HG02884 (cell line): ENCODE measurements around the gene GRIK1.

Source experiments
- ATAC-seq: cut with Tn5 transposase; IDR thresholded peaks from one replicate; pipeline ENCODE4 v1.9.1; 2021; ENCODE audit warnings: mild to moderate bottlenecking, moderate library complexity; ENCODE audit not compliant: unreplicated experiment

GRIK1 gene

DNA sequence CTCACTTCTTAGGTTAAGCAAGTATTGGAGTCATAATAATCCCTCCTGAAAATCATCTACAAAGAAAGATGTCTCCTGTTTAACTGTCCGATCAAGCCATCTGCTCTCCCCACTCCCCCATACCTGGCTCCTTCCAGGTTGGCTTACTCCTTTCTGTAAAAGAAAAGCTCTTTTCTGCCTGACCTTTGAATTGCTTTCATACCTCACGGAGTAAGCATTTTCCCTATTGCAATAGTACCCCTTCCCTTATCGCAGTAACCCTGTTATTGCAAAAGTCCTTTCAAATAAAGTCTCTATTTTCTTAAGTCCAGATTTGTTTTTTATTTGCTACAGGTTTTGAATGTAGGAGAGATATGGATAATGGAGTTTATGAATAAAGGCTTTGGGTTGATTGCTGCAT is 150.4 kb downstream of the GRIK1 start:
- ATAC-seq, result no peak

DNA sequence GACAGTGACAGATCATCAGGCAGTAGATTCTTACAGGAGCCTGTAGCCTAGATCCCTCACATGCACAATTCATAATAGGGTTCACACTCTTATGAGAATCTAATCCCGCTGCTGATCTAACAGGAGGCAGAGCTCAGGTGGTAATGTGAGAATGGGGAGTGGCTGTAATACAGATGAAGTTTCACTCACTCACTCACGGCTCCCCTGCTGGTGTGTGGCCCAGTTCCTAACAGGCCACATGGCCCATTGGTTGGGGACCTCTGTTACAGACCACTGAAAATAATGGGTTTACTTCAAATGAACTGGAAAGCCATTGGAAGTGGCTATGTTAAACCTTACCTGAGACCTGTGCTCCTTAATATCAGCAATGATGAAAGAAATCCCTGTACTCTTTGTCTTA is 151.0 kb downstream of the GRIK1 start:
- no peak for ATAC-seq

DNA sequence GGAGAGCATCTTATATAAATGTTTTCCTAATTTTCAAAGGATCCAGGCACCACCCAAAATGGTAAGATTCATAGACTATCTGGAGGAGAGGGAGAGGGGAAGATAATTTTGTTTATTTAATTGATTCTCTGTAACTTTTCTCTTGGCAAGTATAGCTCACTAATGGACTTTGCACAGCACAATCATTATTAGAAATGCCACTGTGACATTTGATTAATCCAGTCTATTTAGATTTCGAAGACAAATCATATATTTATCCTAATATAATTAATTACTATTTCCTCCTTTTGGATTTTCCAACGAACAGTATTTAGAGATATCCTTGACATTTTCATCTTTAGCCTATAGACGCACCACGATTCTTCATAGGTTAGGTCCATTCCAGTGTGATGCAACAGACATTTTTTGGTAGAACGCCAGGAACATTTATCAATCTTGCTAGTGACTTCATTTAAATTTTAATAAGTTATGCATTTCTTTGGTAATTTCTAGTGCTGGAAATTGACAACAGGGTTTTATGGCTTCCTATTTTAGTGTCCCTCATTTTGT is 152.4 kb downstream of the GRIK1 start:
- ATAC-seq, result no peak

DNA sequence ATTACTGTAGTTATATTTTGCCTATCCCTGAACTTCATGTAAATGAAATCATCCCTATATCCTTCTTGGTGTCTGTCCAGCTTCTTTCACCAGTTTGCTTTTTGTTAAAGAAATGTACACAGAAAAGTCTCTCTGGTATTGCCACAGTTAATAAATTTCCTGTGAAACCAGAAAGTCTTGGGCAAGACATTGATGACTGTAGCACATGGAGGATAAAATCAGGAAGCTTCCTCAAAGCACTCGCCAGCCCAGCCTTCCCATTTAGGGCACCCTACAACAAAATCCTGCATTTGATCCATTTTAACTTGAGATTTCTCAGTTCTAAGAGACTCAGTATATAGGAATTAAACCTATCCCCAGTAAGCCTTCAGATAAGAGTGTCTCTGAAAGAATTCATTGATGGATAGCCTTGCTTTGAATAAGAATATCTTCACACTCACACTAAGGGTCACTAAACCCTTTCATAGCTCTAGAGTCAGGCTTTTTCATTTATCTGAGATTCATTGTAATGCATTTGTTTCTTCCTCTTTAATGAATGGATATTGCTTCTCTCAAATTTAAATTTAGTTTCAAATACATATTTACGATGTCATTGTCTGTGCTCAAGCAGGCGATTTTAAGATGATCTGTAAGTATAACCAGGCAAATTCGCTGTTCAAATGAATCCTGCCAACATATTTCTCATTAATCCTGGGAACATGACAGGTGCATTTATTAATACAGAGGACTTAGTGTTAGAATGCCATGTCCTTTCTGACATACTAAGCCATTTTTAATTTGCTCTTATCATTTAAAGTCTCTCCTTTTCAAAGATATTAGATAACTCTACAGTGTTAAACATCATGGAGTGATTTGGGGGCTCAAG is 153.1 kb downstream of the GRIK1 start:
- no peak for ATAC-seq

DNA sequence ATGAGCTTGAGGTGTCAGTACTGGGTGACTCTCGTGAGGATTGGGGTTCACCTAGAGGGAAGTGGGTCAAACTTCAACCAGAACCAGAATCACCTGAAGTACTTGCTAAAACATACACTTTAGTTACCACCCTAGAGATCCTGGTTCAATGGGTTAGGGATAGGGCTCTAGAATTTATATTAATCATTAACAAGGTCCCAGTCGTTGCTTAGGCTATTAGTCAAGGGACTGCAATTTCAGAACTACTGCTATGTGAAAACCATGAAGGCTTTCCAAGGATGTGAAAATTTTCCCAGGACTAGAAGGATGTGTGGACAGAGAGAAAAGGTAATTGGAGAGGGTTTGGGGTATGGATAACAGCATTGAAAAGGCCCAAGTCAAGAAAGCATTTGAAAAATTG is 162.6 kb downstream of the GRIK1 start:
- no peak for ATAC-seq

DNA sequence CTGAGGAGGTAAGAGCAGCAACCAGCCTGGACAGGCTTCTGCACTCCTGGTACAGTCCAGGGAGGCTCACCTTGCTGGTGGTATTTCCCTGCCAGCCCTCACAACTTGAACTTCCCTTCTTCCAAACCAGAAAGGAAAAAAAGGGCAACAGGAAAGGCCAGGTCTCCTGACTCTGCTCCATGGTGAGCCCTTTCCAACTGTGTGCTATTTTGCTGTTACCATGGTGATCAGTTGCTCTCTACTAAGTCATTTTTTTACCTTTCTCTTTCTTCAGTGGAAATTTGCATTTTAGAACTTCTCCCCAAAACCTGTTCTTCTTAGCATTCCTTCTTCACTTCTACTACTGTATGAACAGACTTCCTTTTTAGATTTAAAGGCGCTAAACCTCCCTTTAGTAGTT is 164.3 kb downstream of the GRIK1 start:
- ATAC-seq, result no peak

DNA sequence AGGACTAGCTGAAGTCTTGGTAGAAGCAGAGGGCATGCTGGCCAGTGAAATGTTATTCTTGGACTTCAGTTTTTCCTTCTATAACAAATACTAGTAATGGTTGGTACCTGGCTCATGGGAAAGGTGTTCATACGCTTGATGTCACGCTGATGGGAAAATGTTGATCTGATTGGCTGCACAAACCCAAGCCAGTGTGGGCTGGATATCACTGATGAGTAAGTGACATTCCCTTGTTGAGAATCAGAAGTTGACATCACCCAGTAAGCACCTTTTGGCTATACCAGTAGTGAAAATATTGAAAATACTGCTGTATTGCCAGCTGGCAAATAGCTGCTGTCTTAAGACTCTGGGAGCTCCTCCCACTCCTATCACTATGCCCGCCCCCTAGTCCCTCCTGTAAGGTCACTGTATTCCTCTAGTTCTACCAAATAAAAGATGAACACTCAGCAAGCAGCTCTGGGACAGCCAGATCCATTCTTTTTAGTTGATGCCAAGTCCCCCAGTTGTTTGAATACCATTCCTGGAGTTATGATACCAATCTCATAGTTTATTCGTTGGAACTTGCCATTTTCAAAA is 168.2 kb downstream of the GRIK1 start:
- ATAC-seq, result no peak

DNA sequence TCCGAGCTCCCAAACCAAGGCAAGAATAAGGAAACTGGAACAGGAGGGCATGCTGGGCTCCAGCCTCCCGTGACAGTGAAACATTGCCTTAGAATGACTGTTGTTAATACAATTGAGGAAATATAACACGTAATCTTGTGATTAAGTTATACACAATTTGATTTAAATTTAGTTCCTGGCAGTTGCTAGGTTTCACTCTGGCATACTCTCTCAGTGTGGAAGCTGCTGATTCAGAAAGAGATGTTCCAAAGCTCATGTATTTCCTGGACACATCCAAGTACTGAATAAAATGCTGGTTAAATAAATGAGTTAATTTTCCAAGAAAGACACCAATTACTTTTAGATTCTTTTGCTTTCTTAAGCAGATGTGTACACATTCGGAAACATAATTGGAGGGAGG is 176.1 kb downstream of the GRIK1 start:
- ATAC-seq, result no peak

DNA sequence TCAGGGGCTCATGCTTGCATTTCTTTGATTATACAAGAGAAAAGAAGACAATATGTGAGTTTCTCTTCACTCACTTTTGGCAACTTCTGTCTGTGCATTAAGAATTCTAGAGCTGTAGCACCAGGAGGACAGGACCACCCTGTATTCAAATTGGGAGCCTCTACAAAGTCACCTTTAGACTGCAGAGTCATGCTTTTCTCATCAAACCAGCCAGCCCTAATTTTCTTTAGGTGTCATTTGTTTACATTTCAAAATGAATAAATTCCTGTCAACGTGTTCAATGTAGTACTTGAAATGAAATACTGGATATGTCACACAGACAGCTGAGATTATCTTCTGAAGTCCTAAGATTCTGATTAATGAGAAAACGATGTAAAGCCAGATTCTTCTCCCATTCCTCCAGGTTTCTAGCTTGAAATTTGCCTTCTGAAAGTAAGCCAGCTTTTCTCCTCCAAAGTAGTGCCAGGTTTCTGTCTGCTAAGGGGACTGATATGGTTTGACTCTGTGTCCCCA is 177.2 kb downstream of the GRIK1 start:
- ATAC-seq, result no peak

DNA sequence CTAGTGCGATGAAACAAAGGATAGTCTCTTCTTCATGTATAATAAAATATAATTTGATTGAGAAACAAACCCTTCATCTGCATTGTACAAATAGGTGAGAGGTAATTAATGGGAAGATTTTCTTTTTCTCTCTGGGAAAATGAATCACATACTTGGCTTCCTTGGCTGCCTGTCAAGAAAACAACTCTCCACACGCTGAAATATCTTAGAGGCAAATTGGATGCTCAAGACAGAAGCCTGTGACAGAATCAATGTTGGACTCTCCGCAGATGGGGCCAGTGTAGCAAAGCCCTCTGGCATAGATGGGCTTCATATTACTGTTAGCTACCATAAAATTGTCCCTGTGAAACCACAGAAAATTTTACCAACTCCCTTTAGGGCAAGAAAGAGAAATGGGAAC is 186.6 kb downstream of the GRIK1 start:
- ATAC-seq, result no peak

DNA sequence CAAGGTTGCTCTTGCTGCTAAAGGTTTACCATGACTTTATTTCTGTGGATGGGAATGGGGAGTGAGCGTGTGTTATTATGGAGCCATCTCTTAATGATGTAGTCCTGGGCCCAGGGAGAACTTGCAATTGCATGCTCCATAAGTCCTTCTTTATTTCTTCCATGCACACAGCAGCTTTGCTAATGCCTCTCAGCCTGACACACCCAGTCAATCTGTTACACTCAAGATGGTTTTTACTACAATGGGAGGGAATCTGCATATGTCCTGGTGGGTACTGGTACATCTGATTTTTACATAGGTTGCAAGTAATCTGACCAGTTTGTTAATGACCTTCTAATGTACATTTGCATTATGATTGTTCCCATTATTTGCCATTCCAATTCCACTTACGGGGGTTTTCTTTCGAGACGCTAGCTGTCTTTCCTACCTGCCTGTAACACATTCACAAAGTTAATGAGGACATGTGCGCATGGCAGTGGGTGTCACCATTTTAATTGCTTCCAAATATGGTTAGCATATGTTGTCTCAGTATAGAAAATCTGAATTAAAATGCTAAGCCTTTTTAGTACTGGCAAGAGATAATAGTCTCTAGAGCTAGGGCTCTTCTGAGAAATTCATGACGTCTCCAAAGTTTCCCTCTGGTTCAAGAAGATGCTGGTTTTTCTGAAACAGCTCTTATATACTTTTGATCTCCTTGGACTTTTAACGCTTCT is 188.2 kb downstream of the GRIK1 start:
- no peak for ATAC-seq

DNA sequence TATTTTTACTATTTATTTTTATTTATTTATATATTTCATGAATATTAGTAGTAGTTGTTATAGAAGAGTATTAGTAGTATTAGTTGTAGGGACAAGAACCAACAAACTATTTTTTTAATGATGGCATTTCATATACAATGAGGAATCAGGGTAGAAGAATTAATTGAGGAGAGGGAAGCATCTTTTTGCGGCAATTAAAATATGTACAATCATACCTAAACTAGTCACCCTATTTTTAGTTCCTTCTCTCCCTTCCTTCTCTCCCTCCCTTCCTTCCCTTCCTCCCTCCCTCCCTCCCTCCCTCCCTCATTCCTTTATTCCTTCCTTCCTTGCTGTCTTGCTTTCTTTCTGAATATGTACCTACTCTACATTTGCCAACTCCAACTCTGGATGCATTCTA is 189.8 kb downstream of the GRIK1 start:
- ATAC-seq, result no peak

DNA sequence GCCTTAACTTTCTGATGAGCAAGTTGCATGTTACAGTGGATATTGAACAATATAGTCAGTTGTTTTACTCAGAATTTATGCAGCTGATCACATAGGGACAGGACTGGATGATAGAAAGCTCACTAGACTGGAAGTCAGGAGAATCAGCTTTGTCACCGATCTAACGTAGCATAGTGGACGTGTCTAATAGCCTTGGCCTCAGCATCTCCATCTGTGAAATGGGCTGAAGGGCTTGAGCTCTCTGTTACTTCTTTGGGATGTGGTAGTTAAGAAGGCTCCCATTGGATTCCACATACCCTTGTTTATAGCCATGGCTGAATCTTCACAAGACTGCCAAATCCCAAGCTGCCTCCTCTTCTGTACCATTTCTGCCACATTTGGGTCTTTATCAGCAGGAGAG is 190.6 kb downstream of the GRIK1 start:
- no peak for ATAC-seq

DNA sequence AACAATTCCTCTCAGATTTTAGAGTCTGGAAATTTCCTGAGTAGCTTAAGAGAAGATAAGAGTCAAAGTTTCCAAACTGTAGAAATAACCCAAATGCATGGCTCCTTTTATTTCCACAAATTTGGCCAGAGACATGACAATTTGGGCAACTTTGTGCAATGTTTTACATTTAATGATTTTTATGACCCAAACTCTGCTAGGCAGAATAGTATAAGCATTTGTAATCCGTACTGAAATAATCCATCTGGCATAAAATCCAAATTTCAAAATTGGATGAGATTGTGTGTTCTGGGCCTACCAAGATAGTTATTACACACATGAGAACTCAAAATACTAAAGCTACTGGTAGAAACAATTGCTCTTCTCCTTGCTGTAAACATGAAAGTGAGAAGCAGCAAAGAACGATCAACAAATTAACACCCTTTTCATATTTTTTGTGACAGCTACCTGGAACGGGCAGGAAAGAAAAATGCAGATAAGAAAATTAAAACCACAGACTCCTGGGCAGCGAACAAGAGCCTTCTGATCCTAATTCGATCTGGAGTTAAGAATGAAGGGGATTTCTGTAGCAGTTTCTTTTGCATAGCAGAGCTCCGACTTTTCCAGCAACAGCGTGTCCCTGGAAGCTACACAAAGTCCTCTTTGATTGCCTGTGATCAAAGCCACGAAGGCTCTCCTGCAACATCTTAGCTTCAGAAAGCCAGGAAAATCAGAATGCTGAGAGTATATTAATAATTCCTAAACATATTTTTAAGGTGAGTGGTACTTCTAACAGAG is 191.2 kb downstream of the GRIK1 start:
- ATAC-seq, result no peak

DNA sequence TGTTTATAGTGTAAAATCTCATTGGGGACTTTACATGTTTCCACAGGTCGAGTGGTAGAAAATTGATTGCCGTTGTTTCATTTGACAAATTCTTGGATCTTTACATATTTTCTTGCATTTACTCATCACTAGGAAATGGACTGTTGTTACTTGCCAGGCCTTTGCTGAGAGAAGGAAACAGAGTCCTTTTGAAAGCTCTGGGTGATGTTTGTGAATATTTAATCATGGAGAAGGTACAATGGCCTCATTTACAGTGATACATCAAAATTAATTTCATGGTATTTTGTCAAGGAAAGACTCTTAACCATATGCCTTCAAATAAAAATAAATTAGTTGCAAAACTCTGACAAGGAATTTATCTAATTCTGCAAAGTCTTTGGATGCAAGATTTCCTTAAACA is 198.0 kb downstream of the GRIK1 start:
- no peak for ATAC-seq

DNA sequence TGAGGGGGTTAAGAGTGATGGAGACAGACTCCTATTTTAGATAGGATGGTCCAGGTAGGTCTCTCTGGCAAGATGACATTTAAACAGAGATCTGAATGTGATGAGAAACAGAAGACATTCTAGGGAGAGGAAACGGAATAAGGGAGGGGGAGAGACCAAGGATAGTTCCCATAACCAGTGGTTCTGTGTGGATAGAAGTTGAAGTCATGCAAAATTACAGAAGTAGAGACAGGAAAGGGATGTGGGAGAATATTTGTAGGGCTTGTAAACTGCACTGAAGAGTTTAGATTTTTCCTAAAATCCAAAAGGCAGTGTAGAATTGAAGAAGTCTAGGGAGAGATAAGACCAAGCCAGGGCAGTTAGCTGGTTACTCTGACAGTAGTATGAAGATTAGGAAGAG is 200.6 kb downstream of the GRIK1 start:
- no peak for ATAC-seq

DNA sequence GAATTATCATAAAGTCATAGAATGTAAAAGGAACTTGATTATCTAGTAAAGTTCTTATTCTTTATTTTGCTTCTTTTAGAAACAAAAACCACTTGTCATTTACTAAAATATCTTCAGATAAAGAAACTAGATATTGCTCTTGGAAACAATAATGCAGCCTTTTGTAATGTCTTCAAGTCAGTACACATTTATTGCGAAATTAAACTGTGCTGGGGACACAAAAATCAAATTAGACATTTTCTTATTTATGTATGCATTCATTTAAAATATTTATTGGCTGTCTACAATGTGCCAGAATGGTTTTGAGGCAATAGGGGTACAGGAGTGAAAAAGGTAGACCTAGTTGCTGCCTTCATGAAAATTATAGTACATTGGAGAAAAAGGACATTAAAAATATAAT is 201.1 kb downstream of the GRIK1 start:
- ATAC-seq, result no peak

DNA sequence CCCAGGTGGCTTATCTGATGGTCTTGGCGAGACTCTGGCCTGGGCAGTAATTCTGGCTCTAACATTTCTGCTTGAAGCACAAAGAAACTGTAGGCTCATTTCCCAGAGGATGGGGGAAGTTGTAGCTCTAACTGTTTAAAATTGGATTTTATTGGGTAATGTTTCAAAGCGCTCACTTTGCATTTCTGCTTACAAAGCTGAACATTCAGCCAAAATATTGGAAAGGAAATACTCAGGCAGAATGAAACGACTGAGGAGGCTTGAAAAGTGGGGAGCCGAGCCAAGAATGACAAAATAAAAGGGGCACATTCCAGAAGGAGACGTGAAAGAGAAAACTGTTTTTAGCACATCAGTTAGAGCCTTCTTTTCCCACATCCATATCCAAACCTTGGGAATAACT is 202.6 kb downstream of the GRIK1 start:
- no peak for ATAC-seq

DNA sequence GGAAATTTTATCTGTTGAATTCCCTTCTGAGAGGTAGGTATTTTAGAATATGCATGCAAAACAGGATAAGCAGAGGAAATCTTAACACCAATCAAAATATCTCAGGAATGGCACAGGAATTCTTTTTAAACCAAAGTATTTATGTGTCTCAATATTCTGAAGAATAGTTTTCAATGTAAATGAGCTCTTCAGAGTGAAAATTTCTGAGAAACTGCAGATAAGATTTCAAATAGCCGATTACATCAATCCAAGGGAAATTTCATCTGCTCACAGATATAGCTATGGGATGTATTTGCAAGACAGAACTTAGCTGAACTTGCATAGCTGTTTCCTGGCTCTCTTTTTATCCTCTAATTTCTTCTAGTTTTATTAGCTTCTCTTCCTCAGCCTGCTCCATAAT is 209.5 kb downstream of the GRIK1 start:
- no peak for ATAC-seq

DNA sequence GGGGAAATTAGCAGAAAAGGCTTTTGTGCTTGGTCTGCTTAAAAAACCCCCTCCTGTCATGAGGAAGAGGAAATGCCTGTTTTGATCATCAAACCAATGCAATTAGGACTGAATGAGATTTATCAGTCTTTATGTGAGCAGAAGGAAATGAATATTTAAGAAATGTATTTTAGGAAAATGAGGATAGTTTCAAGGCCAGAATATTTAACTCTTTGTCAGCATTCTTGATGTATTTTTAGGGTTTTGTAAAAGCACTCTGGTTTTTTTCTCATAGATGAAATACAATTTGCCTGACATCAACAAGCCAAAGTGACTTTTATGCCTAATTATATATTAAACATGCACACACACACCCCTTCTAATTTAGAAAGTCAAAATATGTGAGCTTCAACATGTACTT is 213.8 kb downstream of the GRIK1 start:
- ATAC-seq, result no peak
